Suprapubic skin (tissue), 4 donors: ENCODE measurements around the gene CFHR1.

Experiments
- EP300 ChIP-seq: sonication (generic); formaldehyde crosslinking; IDR thresholded peaks from one replicate; pipeline ENCODE4 v1.6.1; 2017; ENCODE audit warnings: antibody characterized with exemption
- POLR2A ChIP-seq, 2 donors: fragments of 450-650 bp; IDR thresholded peaks; one replicate each; pipeline ENCODE4 v1.6.1; 2017; ENCODE audit warnings: antibody characterized with exemption in 2 of 2, mild to moderate bottlenecking in 2 of 2, moderate library complexity in 2 of 2
- POLR2AphosphoS5 ChIP-seq, 3 donors: sonication (generic); formaldehyde crosslinking; IDR thresholded peaks; one replicate each; pipeline ENCODE4 v1.6.1; 2017; ENCODE audit warnings: antibody characterized with exemption in 3 of 3
- TF ChIP-seq, protein P1 (sequence below), 2 donors: fragments of 200-600 bp in 1 of 2; fragments of 450-650 bp in 1 of 2; sonication (generic) in 1 of 2; IDR thresholded peaks; one replicate each; pipeline ENCODE4 v1.5.1; 2016 to 2019; ENCODE audit warnings: antibody characterized with exemption in 2 of 2, mild to moderate bottlenecking in 1 of 2, moderate library complexity in 1 of 2

DNA sequence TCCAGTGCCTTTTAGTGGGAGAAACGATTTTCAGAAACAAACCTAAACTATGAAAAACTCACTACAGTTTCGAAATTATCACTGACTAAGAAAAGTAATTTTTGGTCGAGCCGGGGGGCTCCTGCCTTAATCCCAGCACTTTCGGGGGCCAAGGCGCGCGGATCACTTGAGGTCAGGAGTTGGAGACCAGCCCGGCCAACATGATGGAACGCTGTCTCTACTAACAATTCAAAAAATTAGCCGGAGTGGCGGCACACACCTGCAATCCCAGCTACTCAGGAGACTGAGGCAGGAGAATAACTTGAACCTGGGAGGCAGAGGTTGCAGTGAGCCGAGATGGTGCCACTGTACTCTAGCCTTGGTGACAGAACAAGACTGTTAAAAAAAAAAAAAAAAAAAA is 41.9 kb upstream of the CFHR1 start:
- TF ChIP-seq, protein P1, sequence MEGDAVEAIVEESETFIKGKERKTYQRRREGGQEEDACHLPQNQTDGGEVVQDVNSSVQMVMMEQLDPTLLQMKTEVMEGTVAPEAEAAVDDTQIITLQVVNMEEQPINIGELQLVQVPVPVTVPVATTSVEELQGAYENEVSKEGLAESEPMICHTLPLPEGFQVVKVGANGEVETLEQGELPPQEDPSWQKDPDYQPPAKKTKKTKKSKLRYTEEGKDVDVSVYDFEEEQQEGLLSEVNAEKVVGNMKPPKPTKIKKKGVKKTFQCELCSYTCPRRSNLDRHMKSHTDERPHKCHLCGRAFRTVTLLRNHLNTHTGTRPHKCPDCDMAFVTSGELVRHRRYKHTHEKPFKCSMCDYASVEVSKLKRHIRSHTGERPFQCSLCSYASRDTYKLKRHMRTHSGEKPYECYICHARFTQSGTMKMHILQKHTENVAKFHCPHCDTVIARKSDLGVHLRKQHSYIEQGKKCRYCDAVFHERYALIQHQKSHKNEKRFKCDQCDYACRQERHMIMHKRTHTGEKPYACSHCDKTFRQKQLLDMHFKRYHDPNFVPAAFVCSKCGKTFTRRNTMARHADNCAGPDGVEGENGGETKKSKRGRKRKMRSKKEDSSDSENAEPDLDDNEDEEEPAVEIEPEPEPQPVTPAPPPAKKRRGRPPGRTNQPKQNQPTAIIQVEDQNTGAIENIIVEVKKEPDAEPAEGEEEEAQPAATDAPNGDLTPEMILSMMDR (IDR thresholded peaks at IDR 0.05), result no peak
- TF ChIP-seq POLR2AphosphoS5 (IDR thresholded peaks at IDR 0.05) (no peak), POLR2A (IDR thresholded peaks at IDR 0.05) (no peak), EP300 (no peak)
